Measurements from ENCODE around the gene CPSF4.

GRCh38 chr7:99457050-99457649, 18.4 kb downstream of the CPSF4 start:
- TF ChIP-seq RAD21 (IDR thresholded peaks at IDR 0.05; ENCODE audit: low read depth) (no peak), YY1 (IDR thresholded peaks at IDR 0.05; ENCODE audit: low read depth) (no peak)
- TF ChIP-seq, protein P1, sequence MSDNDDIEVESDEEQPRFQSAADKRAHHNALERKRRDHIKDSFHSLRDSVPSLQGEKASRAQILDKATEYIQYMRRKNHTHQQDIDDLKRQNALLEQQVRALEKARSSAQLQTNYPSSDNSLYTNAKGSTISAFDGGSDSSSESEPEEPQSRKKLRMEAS (IDR thresholded peaks at IDR 0.05): no peak
